GM12873 (cell line): ENCODE data around the gene PIK3R1.

Source experiments
- TF ChIP-seq, protein P1 (sequence below): IDR thresholded peaks from 2 replicates; pipeline ENCODE4 v1.5.1; 2012; ENCODE audit warnings: low read depth, mild to moderate bottlenecking, moderate library complexity, low read length, control low read depth; ENCODE audit not compliant: insufficient read depth; ENCODE audit errors: missing control alignments

Gene PIK3R1

DNA sequence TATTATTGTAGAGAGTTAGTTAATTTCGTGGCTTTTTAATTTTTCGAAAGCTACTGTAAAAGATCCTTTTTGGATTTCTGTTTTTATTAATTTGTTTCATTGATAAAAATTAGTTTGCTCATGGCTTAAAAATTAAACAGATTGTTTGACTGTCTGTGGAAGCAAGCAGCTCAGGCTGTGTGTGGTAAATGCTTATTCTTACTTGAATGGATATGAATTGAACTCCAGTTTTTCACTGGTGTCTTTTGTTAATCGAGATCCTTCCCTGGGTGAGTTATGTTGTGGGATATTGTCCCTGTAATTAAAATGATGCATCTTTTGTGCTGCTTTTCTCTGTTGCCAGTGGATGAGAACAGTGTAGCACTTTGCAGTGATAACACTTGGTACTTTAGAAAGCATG lies 75.3 kb downstream of the PIK3R1 start:
- TF ChIP-seq, protein P1, sequence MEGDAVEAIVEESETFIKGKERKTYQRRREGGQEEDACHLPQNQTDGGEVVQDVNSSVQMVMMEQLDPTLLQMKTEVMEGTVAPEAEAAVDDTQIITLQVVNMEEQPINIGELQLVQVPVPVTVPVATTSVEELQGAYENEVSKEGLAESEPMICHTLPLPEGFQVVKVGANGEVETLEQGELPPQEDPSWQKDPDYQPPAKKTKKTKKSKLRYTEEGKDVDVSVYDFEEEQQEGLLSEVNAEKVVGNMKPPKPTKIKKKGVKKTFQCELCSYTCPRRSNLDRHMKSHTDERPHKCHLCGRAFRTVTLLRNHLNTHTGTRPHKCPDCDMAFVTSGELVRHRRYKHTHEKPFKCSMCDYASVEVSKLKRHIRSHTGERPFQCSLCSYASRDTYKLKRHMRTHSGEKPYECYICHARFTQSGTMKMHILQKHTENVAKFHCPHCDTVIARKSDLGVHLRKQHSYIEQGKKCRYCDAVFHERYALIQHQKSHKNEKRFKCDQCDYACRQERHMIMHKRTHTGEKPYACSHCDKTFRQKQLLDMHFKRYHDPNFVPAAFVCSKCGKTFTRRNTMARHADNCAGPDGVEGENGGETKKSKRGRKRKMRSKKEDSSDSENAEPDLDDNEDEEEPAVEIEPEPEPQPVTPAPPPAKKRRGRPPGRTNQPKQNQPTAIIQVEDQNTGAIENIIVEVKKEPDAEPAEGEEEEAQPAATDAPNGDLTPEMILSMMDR = no peak

- TF ChIP-seq, protein P1 = no peak
These were observed 76.8 kb downstream of the PIK3R1 start for GRCh38 chr5:68292316-68292715.

DNA sequence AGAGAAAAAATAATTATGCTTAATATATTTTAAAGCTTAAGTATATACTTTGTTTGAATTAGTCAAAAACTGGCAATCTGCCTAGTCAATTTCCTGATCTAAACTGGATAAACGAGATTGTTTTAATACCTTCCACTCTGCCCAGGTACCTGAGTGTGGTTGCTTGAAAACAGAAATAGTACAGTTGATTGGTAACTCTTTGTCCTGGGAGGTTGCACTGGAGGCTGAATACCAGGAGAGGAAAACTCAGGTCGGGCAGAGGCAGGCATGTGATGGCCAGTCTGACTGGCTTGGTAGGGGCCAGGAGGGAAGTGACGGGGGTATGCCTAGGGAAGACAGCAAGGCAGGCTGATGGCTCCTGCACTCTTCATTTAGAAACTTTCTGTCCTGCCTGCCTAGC lies 80.2 kb downstream of the PIK3R1 start:
- TF ChIP-seq, protein P1 = no peak

DNA sequence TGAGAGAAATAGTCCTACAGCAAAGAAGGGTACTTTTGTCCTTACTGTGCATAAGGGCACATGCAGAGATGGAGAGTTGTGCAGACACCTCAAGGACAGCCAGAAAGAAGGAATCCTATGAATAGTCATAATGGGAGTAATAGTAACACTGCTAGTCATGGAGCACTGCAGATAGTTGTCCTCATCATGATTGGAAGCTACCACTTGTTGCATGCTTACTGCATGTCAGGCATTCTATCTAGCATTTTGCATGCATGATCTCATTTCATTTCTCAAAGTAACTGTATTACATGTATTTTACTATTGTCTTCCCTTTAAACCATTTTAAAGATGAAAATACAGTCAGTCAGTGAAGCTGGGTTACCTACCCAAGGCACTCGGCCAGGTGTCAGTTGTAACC lies 81.3 kb downstream of the PIK3R1 start:
- TF ChIP-seq, protein P1 = no peak

DNA sequence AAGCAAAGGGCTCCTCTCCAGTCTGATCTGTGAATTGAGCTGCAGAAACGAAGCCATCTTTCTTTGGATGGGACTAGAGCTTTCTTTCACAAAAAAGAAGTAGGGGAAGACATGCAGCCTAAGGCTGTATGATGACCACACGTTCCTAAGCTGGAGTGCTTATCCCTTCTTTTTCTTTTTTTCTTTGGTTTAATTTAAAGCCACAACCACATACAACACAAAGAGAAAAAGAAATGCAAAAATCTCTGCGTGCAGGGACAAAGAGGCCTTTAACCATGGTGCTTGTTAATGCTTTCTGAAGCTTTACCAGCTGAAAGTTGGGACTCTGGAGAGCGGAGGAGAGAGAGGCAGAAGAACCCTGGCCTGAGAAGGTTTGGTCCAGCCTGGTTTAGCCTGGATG lies 82.1 kb downstream of the PIK3R1 start:
- TF ChIP-seq, protein P1 = no peak

- TF ChIP-seq, protein P1 = no peak
These were observed 82.9 kb downstream of the PIK3R1 start for GRCh38 chr5:68298479-68298878.

DNA sequence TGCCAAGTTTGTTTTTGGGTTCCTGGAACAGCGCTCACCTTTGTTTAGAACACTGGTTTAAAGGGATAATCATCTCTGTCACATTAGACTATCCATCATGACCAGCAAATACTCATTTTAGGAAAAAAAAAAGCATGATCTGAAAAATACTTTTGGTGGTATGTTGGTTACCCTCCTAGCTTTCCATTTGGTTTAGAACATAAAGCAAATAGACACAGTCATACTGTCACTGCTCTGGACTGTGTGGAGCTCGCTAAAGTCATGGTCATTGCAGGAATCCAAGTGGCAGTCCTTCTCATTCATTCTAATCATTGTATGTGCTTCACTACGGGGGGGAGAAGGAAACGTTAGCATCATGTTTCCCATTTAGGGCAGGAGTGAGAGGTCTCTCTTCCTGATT lies 83.5 kb downstream of the PIK3R1 start:
- TF ChIP-seq, protein P1 = no peak
